Bronchial epithelial cell (primary cell): ENCODE results near the gene TCOF1. TPM values are rescaled to one million over a fixed set of nuclear protein-coding genes. Genes with fewer than 3 reads are reported as not detected.

Experiments used
- DNase-seq: peaks from one replicate; pipeline ENCODE4 v3.0.0-alpha.2; 2010; ENCODE audit warnings: low read depth
- FAIRE-seq: peaks from 2 replicates; lab custom pipeline; 2011; peaks lifted over from hg19 to GRCh38; lab: Jason Lieb, UNC
- H3K27me3 ChIP-seq: 2 replicates; pipeline ENCODE4 v1.5.1; 2011; ENCODE audit warnings: low read length; ENCODE audit not compliant: control insufficient read depth, insufficient read depth
- H3K36me3 ChIP-seq: 2 replicates; pipeline ENCODE4 v1.5.1; 2011; ENCODE audit warnings: low read length; ENCODE audit not compliant: control insufficient read depth, insufficient read depth
- H3K4me3 ChIP-seq: 2 replicates; pipeline ENCODE4 v1.5.1; 2011; ENCODE audit warnings: mild to moderate bottlenecking, low read depth, low read length, control low read depth
- CTCF ChIP-seq: IDR thresholded peaks from 2 replicates; pipeline ENCODE4 v1.5.1; 2011; ENCODE audit warnings: mild to moderate bottlenecking, moderate library complexity, low read length, control low read depth, inconsistent platforms; ENCODE audit not compliant: insufficient read depth, severe bottlenecking
- total RNA-seq: library from RNA; depleted of rRNA; stranded (reverse); fragments of >200 nt; gene quantifications from 2 replicates; pipeline ENCODE4 v1.2.1, GENCODE V29; 2014

Gene TCOF1
- total RNA-seq, 1 donor from 2014 or later: 9.0 TPM

DNA sequence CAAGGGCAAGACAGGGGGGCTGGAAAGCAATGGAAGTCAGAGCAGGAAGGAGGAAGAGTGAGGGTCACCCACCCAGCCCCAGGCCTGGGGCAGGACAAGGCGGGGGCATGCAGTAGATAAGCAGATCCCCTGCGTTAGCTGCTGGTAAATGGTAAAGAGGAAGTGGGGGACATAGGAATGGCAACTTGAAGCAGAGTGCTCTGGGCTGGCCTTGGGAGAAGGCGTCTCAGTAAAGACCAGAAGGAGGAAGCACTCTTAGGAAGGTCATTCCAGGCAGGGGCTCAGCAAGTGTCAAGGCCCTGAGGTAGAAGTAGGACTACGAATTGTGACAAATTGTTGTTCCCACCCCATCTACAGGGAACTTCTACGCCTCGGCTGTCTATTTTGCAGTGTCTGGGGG lies 15.1 kb downstream of the TCOF1 start:
- peaks cover 49% of the 10 kb centered on the region for H3K36me3 ChIP-seq

GRCh38 chr5:150374651-150375050 lies 17.2 kb downstream of the TCOF1 start:
- no peak for FAIRE-seq

More for the DNA sequence above, 15.1 kb downstream of the TCOF1 start:
- no peak for TF ChIP-seq CTCF
- FAIRE-seq (no peak), DNase-seq (no peak)
- no peaks in the 10 kb centered on the region for H3K27me3 ChIP-seq
- H3K4me3 ChIP-seq: no peak overlapping the region

DNA sequence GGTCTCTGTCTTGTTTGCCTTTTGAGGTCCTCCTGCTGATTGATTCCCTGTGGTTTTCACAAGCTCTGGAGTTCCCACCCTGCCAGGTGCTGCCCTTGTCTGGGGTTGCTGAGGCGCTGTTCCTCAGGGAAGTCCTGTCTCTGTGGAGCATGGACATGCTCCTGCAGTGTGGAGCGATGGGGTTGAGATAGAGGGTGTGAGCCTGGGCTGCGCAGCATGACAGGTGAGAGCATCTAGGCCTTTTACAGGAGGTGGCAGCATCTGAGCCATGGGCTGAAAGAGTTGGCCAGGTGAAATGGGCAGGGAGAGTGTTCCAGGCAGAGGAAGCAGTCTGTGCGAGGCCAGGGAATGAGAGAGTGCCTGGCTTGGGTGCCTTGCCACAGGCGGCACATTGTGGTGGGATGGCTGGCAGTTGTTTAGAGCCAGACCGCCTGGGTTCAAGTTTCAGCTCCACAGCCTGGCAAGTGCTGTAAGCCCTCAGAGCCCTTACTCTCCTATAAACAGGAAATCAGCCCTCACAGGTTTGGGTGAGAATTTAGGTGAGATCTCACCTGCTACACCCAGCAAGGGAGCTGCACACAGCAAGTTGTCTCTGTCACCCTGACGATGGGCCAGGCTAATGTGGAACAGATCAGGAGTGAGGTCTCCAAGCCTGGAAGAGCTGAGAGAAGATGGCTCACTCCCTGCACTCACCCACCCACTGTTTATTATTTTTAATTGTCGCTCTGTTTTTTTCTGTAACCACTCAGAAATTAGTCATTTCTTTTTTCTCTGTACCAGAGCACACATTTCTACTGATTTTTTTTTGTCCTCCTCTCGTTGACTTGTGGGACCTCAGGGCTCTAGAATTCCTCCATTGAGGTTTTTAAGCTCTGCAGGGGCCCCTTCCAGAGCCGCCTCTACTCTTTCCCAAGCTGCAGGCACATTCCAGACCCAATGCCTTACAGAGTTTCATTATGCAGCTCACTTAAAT lies 19.6 kb downstream of the TCOF1 start:
- TF ChIP-seq CTCF: no peak
- DNase-seq (no peak), FAIRE-seq (no peak)
- Histone ChIP-seq H3K4me3 (no peak overlapping the region), H3K36me3 (peaks cover 45% of the 10 kb centered on the region), H3K27me3 (no peaks in the 10 kb centered on the region)

More at GRCh38 chr5:150374651-150375050, 17.2 kb downstream of the TCOF1 start:
- no peak for TF ChIP-seq CTCF
- Histone ChIP-seq H3K27me3 (no peaks in the 10 kb centered on the region), H3K4me3 (no peak overlapping the region), H3K36me3 (peaks cover 42% of the 10 kb centered on the region)
- DNase-seq: no peak

GRCh38 chr5:150377964-150378694 lies 20.6 kb downstream of the TCOF1 start:
- FAIRE-seq: no peak
- TF ChIP-seq CTCF: no peak
- Histone ChIP-seq H3K4me3 (no peak overlapping the region), H3K36me3 (peaks cover 49% of the 10 kb centered on the region), H3K27me3 (no peaks in the 10 kb centered on the region)
- peak; percentile 46 for DNase-seq

- DNase-seq (no peak), FAIRE-seq (no peak)
- no peak for TF ChIP-seq CTCF
- H3K4me3 ChIP-seq: no peak overlapping the region
- H3K36me3 ChIP-seq: peaks cover 45% of the 10 kb centered on the region
- H3K27me3 ChIP-seq: no peaks in the 10 kb centered on the region
Observed at GRCh38 chr5:150384701-150385100, 27.2 kb downstream of the TCOF1 start.
